HUES48 (cell line): ENCODE data around the gene XCL1.
"Not testable (repeated sequence)": the region's sequence is repeated elsewhere in the genome, so short reads cannot be mapped to it uniquely, and the experiment has no call there.

Experiments
- H3K27ac ChIP-seq: one replicate; pipeline ENCODE4 v1.7.0; 2013; ENCODE audit warnings: low read depth, low read length, inconsistent platforms
- H3K27me3 ChIP-seq: 2 replicates; pipeline ENCODE4 v1.6.1; 2013; ENCODE audit warnings: mild to moderate bottlenecking, low read length; ENCODE audit not compliant: control insufficient read depth, insufficient read depth
- H3K36me3 ChIP-seq: 2 replicates; pipeline ENCODE4 v1.6.1; 2013; ENCODE audit warnings: low read length; ENCODE audit not compliant: control insufficient read depth, insufficient read depth
- H3K4me1 ChIP-seq: 2 replicates; pipeline ENCODE4 v1.6.1; 2013; ENCODE audit warnings: mild to moderate bottlenecking, low read length; ENCODE audit not compliant: control insufficient read depth, insufficient read depth
- H3K4me3 ChIP-seq: 2 replicates; pipeline ENCODE4 v1.5.1; 2013; ENCODE audit warnings: mild to moderate bottlenecking, low read depth, low read length
- H3K9ac ChIP-seq: 2 replicates; pipeline ENCODE4 v1.6.1; 2013; ENCODE audit warnings: mild to moderate bottlenecking, low read depth, low read length, moderate library complexity
- H3K9me3 ChIP-seq: 2 replicates; pipeline ENCODE4 v1.6.1; 2013; ENCODE audit warnings: low read length; ENCODE audit not compliant: control insufficient read depth, insufficient read depth

The XCL1 gene, protein sequence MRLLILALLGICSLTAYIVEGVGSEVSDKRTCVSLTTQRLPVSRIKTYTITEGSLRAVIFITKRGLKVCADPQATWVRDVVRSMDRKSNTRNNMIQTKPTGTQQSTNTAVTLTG

DNA sequence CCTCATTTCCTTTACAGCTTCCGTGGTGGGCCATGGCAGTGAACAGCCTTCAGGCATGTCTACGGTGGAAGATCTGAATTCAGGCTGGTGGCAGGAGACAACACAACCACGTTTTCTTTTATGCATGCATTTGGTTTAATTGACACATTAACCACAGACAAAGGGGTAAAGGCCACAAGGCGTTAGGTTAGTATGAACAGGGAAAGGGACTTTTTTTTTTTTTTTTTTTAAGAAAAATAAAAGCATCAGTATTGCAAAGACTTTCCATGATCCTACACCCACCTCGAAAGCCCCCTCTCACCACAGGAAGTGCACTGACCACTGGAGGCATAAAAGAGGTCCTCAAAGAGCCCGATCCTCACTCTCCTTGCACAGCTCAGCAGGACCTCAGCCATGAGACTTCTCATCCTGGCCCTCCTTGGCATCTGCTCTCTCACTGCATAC lies at the start of gene XCL1:
XCL1 (plus strand) TSS at position 361 of the 444 bp plus-strand sequence; CDS start at position 394, 33 bp downstream.
- not testable (repeated sequence) for H3K27me3 ChIP-seq, H3K4me1 ChIP-seq, H3K36me3 ChIP-seq, H3K4me3 ChIP-seq, H3K27ac ChIP-seq, H3K9ac ChIP-seq, H3K9me3 ChIP-seq

DNA sequence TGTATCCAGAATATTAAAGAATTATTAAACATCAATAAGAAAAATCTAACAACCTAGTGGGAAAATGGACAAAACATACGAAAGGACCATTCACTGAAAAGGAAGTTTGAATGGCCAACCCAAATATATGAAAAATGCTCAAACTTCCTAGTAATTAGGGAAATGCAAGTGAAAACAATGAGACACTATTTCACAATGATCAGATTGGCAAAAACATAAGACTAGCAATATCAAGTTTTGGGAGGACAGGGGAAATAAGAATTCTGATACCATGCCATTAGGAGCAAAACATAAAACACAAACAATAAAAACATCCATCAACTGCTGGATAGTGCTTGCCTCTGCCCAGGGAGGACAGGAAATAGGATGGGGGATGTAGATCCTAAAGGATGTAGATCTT lies 46.9 kb upstream of the XCL1 start:
- H3K4me3 ChIP-seq, result no peak overlapping the region
- H3K36me3 ChIP-seq, result no peaks in the 10 kb centered on the region
- no peaks in the 10 kb centered on the region for H3K27me3 ChIP-seq
- no peaks in the 10 kb centered on the region for H3K9me3 ChIP-seq
- H3K4me1 ChIP-seq, result 0 out of 2 replicates have a peak, but pooled peaks cover 8% of the 10 kb centered on the region
- H3K9ac ChIP-seq, result no peak overlapping the region
- H3K27ac ChIP-seq, result no peak overlapping the region

DNA sequence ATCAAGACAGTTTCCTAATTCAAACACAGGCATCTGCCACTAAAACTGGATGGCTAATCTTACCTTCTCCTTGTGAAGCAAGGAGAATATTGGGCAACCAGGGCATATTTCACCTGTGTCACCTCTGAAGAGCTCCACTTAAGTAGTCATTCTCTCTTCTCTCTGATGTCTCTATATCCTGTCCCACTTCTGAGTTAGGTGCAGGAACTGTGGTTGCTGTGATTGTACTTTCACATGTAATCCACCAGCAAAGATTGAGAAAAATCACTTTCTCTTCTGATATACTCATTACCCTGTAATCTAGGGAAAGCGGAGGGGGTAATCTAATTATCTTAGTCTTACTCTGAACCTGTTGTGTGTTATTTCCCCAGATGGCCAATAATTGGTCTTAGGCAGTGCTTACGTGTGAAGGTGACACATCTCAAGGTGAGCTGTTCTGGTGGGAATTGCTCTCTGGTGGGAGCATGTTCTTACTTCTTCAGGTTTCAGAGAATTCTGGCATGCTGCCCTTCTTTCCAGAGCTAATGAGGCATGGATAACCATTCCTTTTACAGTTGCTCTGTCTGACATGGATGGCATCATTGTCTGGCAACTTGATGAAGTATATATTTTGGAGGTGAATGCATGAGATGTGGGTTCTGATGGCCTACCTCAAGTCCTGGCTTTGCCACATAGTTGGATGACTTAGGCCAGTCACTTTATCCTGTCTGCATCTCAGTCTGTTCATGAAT lies 44.6 kb upstream of the XCL1 start:
- Histone ChIP-seq H3K27ac (no peak overlapping the region), H3K9ac (no peak overlapping the region), H3K4me3 (no peak overlapping the region), H3K4me1 (no peaks in the 10 kb centered on the region), H3K27me3 (no peaks in the 10 kb centered on the region), H3K36me3 (no peaks in the 10 kb centered on the region), H3K9me3 (no peaks in the 10 kb centered on the region)

DNA sequence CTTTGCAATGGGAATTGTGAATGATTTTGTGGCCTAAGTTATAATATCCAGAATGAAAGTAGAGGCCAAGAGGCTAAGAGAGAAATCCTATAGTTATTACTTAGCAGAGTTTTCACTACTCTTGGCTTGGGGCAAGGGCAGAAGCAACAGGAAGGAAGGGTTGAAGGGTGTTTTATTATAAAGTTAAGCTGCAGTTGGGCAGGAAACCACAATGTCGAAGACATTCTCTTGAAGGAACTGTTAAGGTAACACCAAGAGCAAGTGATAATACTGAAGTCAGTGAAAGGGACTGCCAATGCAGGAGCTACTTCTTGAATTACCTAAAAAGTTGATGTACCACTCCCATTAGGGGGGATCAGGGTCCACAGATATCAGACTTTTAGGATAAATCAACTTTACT lies 40.9 kb upstream of the XCL1 start:
- no peaks in the 10 kb centered on the region for H3K36me3 ChIP-seq
- no peak overlapping the region for H3K4me3 ChIP-seq
- H3K9ac ChIP-seq, result no peak overlapping the region
- H3K27ac ChIP-seq, result no peak overlapping the region
- no peaks in the 10 kb centered on the region for H3K27me3 ChIP-seq
- H3K4me1 ChIP-seq, result no peaks in the 10 kb centered on the region
- H3K9me3 ChIP-seq, result no peaks in the 10 kb centered on the region

DNA sequence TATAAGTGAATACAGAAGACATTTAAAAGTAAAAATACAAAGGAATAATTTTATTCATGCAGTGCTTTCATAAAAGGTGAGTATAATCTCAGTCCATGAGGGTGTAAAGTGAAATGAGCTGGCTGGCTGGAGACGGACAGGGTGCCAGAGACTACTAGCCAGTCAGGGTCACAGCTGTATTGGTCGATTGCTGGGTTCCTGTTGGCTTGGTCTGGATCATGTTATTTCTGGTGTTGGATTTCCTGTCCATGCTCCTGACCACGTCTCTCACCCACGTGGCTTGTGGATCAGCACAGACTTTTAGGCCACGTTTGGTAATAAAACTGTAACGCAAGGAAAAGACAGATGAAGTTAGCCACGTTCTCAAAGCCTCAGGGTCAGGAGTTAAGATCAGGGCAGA lies 35.6 kb upstream of the XCL1 start:
- not testable (repeated sequence) for H3K4me3 ChIP-seq, H3K27ac ChIP-seq, H3K9ac ChIP-seq, H3K36me3 ChIP-seq, H3K9me3 ChIP-seq, H3K4me1 ChIP-seq, H3K27me3 ChIP-seq

DNA sequence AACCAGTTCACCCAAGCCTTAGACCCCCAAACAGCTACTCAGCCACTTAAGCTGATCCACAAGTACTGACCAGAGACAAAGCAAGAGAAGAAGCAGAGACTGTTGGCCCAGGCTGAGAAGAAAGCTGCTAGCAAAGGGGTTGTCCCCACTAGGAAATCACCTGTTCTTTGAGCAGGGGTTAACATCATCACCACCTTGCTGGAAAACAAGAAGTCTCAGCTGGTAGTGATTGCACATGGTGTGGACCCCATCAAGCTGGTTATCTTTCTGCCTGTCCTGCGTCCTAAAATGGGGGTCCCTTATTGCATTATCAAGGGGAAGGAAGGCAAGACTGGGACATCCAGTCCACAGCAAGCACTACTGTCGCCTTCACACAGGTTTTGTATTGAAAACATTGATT lies 33.4 kb upstream of the XCL1 start:
- H3K27me3 ChIP-seq, H3K9ac ChIP-seq, H3K36me3 ChIP-seq, H3K4me3 ChIP-seq, H3K4me1 ChIP-seq, H3K27ac ChIP-seq, H3K9me3 ChIP-seq: not testable (repeated sequence)

DNA sequence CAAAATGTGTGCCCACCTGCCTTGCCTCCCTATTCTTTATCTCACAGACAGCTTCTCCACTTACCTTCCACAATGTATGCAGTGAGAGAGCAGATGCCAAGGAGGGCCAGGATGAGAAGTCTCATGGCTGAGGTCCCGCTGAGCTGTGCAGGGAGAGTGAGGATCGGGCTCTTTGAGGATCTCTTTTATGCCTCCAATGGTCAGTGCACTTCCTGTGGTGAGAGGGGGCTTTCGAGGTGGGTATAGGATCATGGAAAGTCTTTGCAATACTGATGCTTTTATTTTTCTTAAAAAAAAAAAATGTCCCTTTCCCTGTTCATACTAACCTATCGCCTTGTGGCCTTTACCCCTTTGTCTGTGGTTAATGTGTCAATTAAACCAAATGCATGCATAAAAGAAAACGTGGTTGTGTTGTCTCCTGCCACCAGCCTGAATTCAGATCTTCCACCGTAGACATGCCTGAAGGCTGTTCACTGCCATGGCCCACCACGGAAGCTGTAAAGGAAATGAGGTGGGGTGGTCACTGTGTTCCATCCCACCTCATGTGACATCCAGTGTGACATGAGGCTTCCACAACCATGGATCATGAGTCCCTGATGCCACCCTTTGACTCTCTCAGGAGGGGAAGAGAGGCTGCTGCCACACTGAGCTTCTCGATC lies 32.4 kb upstream of the XCL1 start, which contains the start of gene XCL2:
XCL2 (minus strand) TSS at position 158 of the 659 bp plus-strand sequence; CDS start at position 125, 33 bp downstream.
- not testable (repeated sequence) for H3K27ac ChIP-seq, H3K9ac ChIP-seq, H3K36me3 ChIP-seq, H3K4me3 ChIP-seq, H3K9me3 ChIP-seq, H3K4me1 ChIP-seq, H3K27me3 ChIP-seq

DNA sequence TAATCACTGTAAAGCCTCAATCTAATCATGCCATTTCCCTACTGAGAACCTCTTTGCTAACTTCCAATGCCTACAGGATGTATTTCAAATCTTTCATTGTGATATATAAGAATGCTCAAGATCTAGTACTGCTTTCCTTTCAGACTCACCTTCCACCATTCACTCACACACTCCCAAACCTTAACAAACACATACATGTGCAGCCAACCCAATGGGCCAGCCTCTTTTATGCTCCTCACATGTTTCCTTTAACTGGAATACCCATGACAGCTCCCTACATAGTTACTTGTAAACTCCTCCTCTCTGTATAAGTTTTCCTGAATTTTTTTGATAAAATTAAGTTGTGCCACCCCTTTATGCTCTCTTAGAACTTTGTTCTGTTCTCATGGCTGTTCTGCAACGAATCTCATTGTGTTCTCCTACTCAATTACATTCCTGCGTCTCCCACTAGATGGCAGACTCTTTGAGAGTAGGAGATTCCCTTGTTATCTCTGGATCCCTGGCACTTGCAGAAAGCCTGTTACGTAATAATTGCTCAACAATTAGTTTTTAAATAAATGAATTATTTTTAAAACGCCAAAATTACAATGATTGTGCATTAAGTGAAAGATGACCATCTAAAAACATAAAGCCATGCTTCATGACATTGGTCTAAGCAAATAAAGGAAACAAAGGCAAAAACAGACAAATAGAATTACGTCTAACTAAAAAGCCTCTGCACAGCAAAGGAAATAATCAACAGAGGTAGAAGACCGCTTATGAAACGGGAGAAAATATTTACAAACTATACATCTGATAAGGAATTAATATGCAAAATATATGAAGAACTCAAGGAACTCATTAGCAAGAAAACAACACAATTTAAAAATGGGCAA lies 30.5 kb upstream of the XCL1 start:
- not testable (repeated sequence) for H3K9me3 ChIP-seq, H3K9ac ChIP-seq, H3K36me3 ChIP-seq, H3K27ac ChIP-seq, H3K4me1 ChIP-seq, H3K4me3 ChIP-seq, H3K27me3 ChIP-seq

DNA sequence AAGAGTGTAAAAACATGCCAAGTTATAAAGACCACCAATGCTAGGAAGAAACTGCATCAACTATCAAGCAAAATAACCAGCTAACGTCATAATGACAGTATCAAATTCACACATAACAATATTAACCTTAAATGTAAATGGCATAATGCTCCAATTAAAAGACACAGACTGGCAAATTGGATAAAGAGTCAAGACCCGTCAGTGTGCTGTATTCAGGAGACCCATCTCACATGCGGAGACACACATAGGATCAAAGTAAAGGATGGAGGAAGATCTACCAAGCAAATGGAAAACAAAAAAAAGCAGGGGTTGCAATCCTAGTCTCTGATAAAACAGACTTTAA lies 29.9 kb upstream of the XCL1 start:
- not testable (repeated sequence) for H3K9me3 ChIP-seq, H3K9ac ChIP-seq, H3K4me3 ChIP-seq, H3K4me1 ChIP-seq, H3K27ac ChIP-seq, H3K27me3 ChIP-seq, H3K36me3 ChIP-seq

DNA sequence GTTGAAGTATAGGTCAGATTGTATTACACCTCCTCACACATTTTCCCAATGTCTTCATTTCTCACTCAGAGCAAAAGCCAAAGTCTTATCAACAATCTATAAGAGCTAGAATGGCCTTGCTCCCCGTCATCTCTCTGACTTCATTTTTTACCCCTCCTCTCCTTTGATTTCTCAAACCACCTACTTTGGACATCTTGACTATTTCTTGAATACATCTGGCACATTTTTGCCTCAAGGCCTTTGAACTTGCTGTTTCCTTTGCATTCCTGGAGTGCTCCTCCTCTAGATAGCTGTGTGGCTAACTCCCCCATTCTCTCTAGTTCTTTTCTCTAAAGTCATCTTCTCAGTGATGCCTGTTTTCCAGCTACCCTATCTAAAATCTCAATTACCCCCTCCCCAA lies 25.4 kb upstream of the XCL1 start:
- no peaks in the 10 kb centered on the region for H3K9me3 ChIP-seq
- H3K4me1 ChIP-seq, result 0 out of 2 replicates have a peak, but pooled peaks cover 6% of the 10 kb centered on the region
- no peak overlapping the region for H3K27ac ChIP-seq

DNA sequence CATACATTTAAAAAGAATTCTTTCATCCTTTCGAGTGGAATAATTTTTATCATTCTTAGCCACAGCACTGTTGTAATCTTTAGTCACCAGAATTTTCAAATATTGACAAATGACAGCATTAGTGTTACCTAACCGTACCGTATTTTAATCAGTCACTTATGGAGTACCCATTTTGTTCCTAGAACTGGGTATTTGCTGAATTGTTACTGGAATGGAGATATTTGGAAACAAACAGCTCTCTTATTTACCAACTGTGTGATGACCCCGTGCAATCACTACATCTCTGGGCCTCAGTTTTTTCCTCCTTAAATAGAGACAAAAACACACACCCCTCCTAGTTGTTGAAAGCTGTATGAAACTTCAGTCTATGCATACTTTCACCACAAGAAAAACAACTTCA lies 24.7 kb upstream of the XCL1 start:
- Histone ChIP-seq H3K36me3 (no peaks in the 10 kb centered on the region), H3K4me1 (0 out of 2 replicates have a peak, but pooled peaks cover 6% of the 10 kb centered on the region), H3K9me3 (no peaks in the 10 kb centered on the region), H3K27me3 (no peaks in the 10 kb centered on the region), H3K27ac (no peak overlapping the region), H3K4me3 (no peak overlapping the region), H3K9ac (no peak overlapping the region)

More for the DNA sequence above, 25.4 kb upstream of the XCL1 start:
- Histone ChIP-seq H3K36me3 (no peaks in the 10 kb centered on the region), H3K27me3 (no peaks in the 10 kb centered on the region), H3K4me3 (no peak overlapping the region), H3K9ac (no peak overlapping the region)
